GM12878 (cell line): ENCODE data around the gene NEUROD1. TPM values are rescaled to one million over a fixed set of nuclear protein-coding genes. Genes with fewer than 3 reads are reported as not detected.

Source experiments
- ATAC-seq: fragments of 200-7000 bp; cut with Tn5 transposase; 3 replicates; pipeline ENCODE4 v1.9.1; 2020; ENCODE audit warnings: mild to moderate bottlenecking, moderate library complexity
- BruUV-seq: library from RNA; stranded (reverse); fragments of 400-500 nt; replicated peaks from 2 replicates; lab custom pipeline; 2021; lab: Mats Ljungman, UMichigan
- CTCF ChIA-PET: fragments of 300-600 bp; sonication (Branson Sonifier 250); formaldehyde crosslinking; extraction: SDS; loops from one replicate; lab custom pipeline; 2021; ENCODE audit warnings: inconsistent platforms; lab: Yijun Ruan, JAX
- POLR2A ChIA-PET: fragments of 350-600 bp; formaldehyde crosslinking; extraction: SDS; loops from one replicate; lab custom pipeline; 2021; ENCODE audit warnings: inconsistent platforms; lab: Charles Lee
- RAD21 ChIA-PET: fragments of 300-600 bp; sonication (Branson Sonifier 250); formaldehyde crosslinking; loops from one replicate; lab custom pipeline; 2023; ENCODE audit warnings: antibody characterized with exemption; ENCODE audit not compliant: unreplicated experiment; lab: Charles Lee
- SMC1A ChIA-PET: fragments of 300-600 bp; sonication (Branson Sonifier 250); formaldehyde crosslinking; loops from one replicate; lab custom pipeline; 2023; ENCODE audit not compliant: unreplicated experiment, uncharacterized antibody; lab: Charles Lee
- DNase-seq: peaks from one replicate; pipeline ENCODE4 v3.0.0-alpha.2; 2011; ENCODE audit warnings: low read depth, low spot score
- FAIRE-seq: peaks from 3 replicates; lab custom pipeline; 2011; peaks lifted over from hg19 to GRCh38; lab: Jason Lieb, UNC
- H2AFZ ChIP-seq: 2 replicates; pipeline ENCODE4 v1.6.0; 2011; ENCODE audit warnings: low read depth, low read length, control low read depth; ENCODE audit not compliant: control insufficient read depth
- H3K27ac ChIP-seq: 2 replicates; pipeline ENCODE4 v1.5.1; 2011; ENCODE audit warnings: control low read depth; ENCODE audit not compliant: control insufficient read depth, insufficient read depth
- H3K27me3 ChIP-seq, 2 experiments: replicated peaks in 1 of 2; 2 replicates each; pipeline versions ENCODE4 v1.6.0 to v1.6.1; 2011; ENCODE audit warnings: low read length in 1 of 2; ENCODE audit not compliant: control insufficient read depth in 2 of 2, insufficient read depth in 2 of 2
- H3K36me3 ChIP-seq, 2 experiments: 2 replicates each; pipeline ENCODE4 v1.5.1; 2011; ENCODE audit warnings: low read length in 1 of 2; ENCODE audit not compliant: control insufficient read depth in 2 of 2, insufficient read depth in 2 of 2
- H3K4me1 ChIP-seq: 2 replicates; pipeline ENCODE4 v1.6.1; 2011; ENCODE audit warnings: mild to moderate bottlenecking, low read length, moderate library complexity, mixed read lengths; ENCODE audit not compliant: control insufficient read depth, insufficient read depth
- H3K4me2 ChIP-seq: 2 replicates; pipeline ENCODE4 v1.6.0; 2011; ENCODE audit warnings: control low read depth; ENCODE audit not compliant: control insufficient read depth, insufficient read depth
- H3K4me3 ChIP-seq: fragments of 200-600 bp; sonication (generic); 2 replicates; pipeline ENCODE4 v1.5.1; 2016
- H3K79me2 ChIP-seq: 2 replicates; pipeline ENCODE4 v1.6.0; 2011; ENCODE audit warnings: low read length; ENCODE audit not compliant: control insufficient read depth, insufficient read depth
- H3K9ac ChIP-seq: 2 replicates; pipeline ENCODE4 v1.8.0; 2011; ENCODE audit warnings: low read length, control low read depth, mixed read lengths; ENCODE audit not compliant: control insufficient read depth, insufficient read depth
- H3K9me3 ChIP-seq: replicated peaks from 3 replicates; pipeline ENCODE4 v1.5.1; 2011; ENCODE audit warnings: mild to moderate bottlenecking, low read length; ENCODE audit not compliant: control insufficient read depth, insufficient read depth
- H4K20me1 ChIP-seq: 2 replicates; pipeline ENCODE4 v1.6.0; 2011; ENCODE audit not compliant: control insufficient read depth, insufficient read depth
- BMI1 ChIP-seq: fragments of 450-650 bp; IDR thresholded peaks from 2 replicates; pipeline ENCODE4 v1.6.1; 2016; ENCODE audit warnings: mild to moderate bottlenecking, moderate library complexity, borderline replicate concordance
- EGR1 ChIP-seq, 2 experiments: IDR thresholded peaks; 1 replicate in 1 of 2; 2 replicates in 1 of 2; pipeline ENCODE4 v1.6.1; 2011 to 2012; ENCODE audit warnings: low read depth in 2 of 2, low read length in 2 of 2, borderline replicate concordance in 1 of 2, mild to moderate bottlenecking in 1 of 2, moderate library complexity in 1 of 2
- FOS ChIP-seq: IDR thresholded peaks from 3 replicates; pipeline ENCODE4 v1.6.1; 2011; ENCODE audit warnings: borderline replicate concordance; ENCODE audit not compliant: insufficient read length; ENCODE audit errors: extremely low read depth
- FOXM1 ChIP-seq: IDR thresholded peaks from 2 replicates; pipeline ENCODE4 v1.6.1; 2012; ENCODE audit warnings: low read depth, mild to moderate bottlenecking, inconsistent platforms, low read length, moderate library complexity
- IRF4 ChIP-seq: IDR thresholded peaks from 2 replicates; pipeline ENCODE4 v1.6.1; 2011; ENCODE audit warnings: low read depth, low read length
- NBN ChIP-seq: fragments of 450-650 bp; IDR thresholded peaks from 2 replicates; pipeline ENCODE4 v1.6.1; 2016
- PML ChIP-seq: IDR thresholded peaks from 2 replicates; pipeline ENCODE4 v1.6.1; 2012; ENCODE audit warnings: low read length, inconsistent platforms
- POLR2A ChIP-seq: IDR thresholded peaks from 2 replicates; pipeline ENCODE4 v1.6.1; 2011; ENCODE audit warnings: low read depth, mild to moderate bottlenecking, low read length
- POLR2AphosphoS2 ChIP-seq: IDR thresholded peaks from 2 replicates; pipeline ENCODE4 v1.6.1; 2011; ENCODE audit warnings: low read depth, mild to moderate bottlenecking, low read length, improper control_type of control experiment, moderate library complexity
- RELA ChIP-seq: fragments of 450-650 bp; IDR thresholded peaks from 2 replicates; pipeline ENCODE4 v1.8.0; 2014; ENCODE audit warnings: borderline replicate concordance; ENCODE audit not compliant: partially characterized antibody
- SMAD5 ChIP-seq: IDR thresholded peaks from 2 replicates; pipeline ENCODE4 v1.6.1; 2016; ENCODE audit warnings: antibody characterized with exemption, low read depth
- SREBF2 ChIP-seq: IDR thresholded peaks from 2 replicates; pipeline ENCODE4 v1.6.1; 2012; ENCODE audit warnings: mild to moderate bottlenecking, low read length
- STAT3 ChIP-seq: IDR thresholded peaks from 2 replicates; pipeline ENCODE4 v1.6.1; 2011; ENCODE audit warnings: low read depth, low read length, improper control_type of control experiment
- ZNF207 ChIP-seq: fragments of 450-650 bp; IDR thresholded peaks from 2 replicates; pipeline ENCODE4 v1.6.1; 2014; ENCODE audit warnings: antibody characterized with exemption, mild to moderate bottlenecking, borderline replicate concordance
- ZNF622 ChIP-seq: fragments of 450-650 bp; IDR thresholded peaks from 2 replicates; pipeline ENCODE4 v1.6.1; 2017; ENCODE audit warnings: mild to moderate bottlenecking, inconsistent platforms
- ZSCAN29 ChIP-seq: fragments of 450-650 bp; IDR thresholded peaks from 2 replicates; pipeline ENCODE4 v1.6.1; 2017; ENCODE audit warnings: mild to moderate bottlenecking, moderate library complexity
- WGBS: methylation state at CpG from one replicate; pipeline ENCODE4 v1.1.6; 2016; ENCODE audit warnings: low lambda C conversion rate; ENCODE audit not compliant: insufficient replicate concordance, insufficient coverage; ENCODE audit errors: missing lambda C conversion rate; 5-methylcytosine and 5-hydroxymethylcytosine counted together
- in situ Hi-C: fragments of 300-500 bp; cut with MboI; formaldehyde crosslinking; loops from 9 replicates; pipeline ENCODE4 v1.14.3; 2018; ENCODE audit warnings: mixed read lengths
- intact Hi-C: fragments of 100-400 bp; cut with micrococcal nuclease; formaldehyde crosslinking; loops from one replicate; pipeline ENCODE4 v1.14.2; 2022; ENCODE audit not compliant: unreplicated experiment
- polyA plus RNA-seq, 11 experiments: library from polyadenylated mRNA; depleted of rRNA in 4 of 11; unstranded in 6 of 11; stranded (reverse) in 5 of 11; fragments of >200 nt; fragmentation: Nextera tagmentation in 4 of 11; fragmentation: Illumina TruSeq in 1 of 11; extraction: Ambion mirVana in 4 of 11; extraction: Trizol in 1 of 11; gene quantifications; 1 replicate in 1 of 11; 2 replicates in 10 of 11; pipeline versions ENCODE4 v1.2.1 to v1.2.3, GENCODE V29; 2011 to 2016; ENCODE audit warnings: inconsistent platforms in 2 of 11, missing spikeins in 2 of 11, low read depth in 1 of 11
- total RNA-seq, 4 experiments: library from RNA; depleted of rRNA in 3 of 4; stranded (reverse); fragments of >200 nt in 3 of 4; fragmentation: Illumina TruSeq in 1 of 4; extraction: Trizol in 1 of 4; gene quantifications; 2 replicates each; pipeline versions ENCODE4 v1.2.1 to v1.2.3, GENCODE V29; 2013 to 2021
- TF ChIP-seq, protein P1 (sequence below): fragments of 450-650 bp; formaldehyde crosslinking; IDR thresholded peaks from 2 replicates; pipeline ENCODE4 v1.5.0; 2022; ENCODE audit warnings: mild to moderate bottlenecking, missing genetic modification characterization

The NEUROD1 gene
- total and polyA plus RNA-seq, 10 of the 15 experiments (the other 5 are each of a cell fraction or from before 2014, with no cell fraction given), result not detected

DNA sequence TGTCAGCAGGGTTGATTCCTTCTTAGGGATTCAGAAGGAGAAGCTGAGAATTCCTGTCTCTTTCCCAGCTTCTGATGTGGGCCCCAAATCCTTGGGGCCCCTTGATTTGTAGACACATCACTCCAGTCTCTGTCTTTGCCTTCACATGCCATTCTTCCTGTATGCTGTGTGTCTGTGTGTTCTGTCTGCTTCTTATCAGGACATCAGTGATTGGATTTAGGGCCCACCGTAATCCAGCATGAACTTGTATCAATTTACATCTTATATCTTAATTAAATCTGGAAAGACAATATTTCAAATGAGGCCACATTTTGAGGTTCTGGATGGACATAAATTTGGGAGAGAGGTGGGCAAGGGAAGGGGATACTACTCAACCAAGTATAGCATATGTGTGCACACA is 9.7 kb downstream of the NEUROD1 start:
- BruUV-seq, result no TSS peak
- Histone ChIP-seq H3K36me3 (no peaks in the 10 kb centered on the region), H2AFZ (no peak overlapping the region), H3K4me1 (peaks cover 9% of the 10 kb centered on the region), H3K9ac (no peak overlapping the region), H3K27me3 (no peaks in the 10 kb centered on the region), H3K9me3 (no peaks in the 10 kb centered on the region; the same call in 2 of the 3 replicates), H3K79me2 (no peaks in the 10 kb centered on the region), H4K20me1 (no peaks in the 10 kb centered on the region), H3K4me2 (no peak overlapping the region), H3K4me3 (no peak overlapping the region), H3K27ac (no peak overlapping the region)
- ChIA-PET POLR2A (no interaction called here), SMC1A (interaction anchor here (1.0 to 1.4 kb wide), 4 partner anchors 12 to 97 kb away, joined by 3 to 4 read pairs (median 4); no protein-coding TSS in a partner anchor), CTCF (interaction anchor here (1.0 kb wide), 1 partner anchor 97 kb away, joined by 5 read pairs; no protein-coding TSS in a partner anchor), RAD21 (no interaction called here)
- FAIRE-seq (no peak), ATAC-seq (no peak), DNase-seq (no peak)
- TF ChIP-seq FOXM1 (no peak), NBN (no peak), FOS (no peak)
- intact Hi-C loops, result no loop called here
- in situ Hi-C loops, result no loop called here
- 100% methylated on average over 1 of the region's 1 CpG for WGBS

- no peaks in the 10 kb centered on the region; the same call in 2 of the 3 replicates for H3K9me3 ChIP-seq
- ATAC-seq (no peak), DNase-seq (no peak), FAIRE-seq (no peak)
- 4% methylated on average over 1 of the region's 1 CpG for WGBS
- H3K4me1 ChIP-seq, result peaks cover 2% of the 10 kb centered on the region
- no peaks in the 10 kb centered on the region for H3K36me3 ChIP-seq
- CTCF ChIA-PET, result interaction anchor here (0.6 to 1.8 kb wide), 4 partner anchors 10 to 95 kb away, joined by 5 to 11 read pairs (median 5); partner anchors contain the start of gene CERKL
- in situ Hi-C loops (no loop called here), intact Hi-C loops (no loop called here)
- H3K4me3 ChIP-seq, result no peak overlapping the region
- no peak overlapping the region for H2AFZ ChIP-seq
- no peaks in the 10 kb centered on the region for H3K79me2 ChIP-seq
- RAD21 ChIA-PET, result interaction anchor here (0.9 to 2.1 kb wide), 2 partner anchors 94 to 96 kb away, joined by 3 to 5 read pairs; no protein-coding TSS in a partner anchor
- SMC1A ChIA-PET, result interaction anchor here (0.6 to 2.0 kb wide), 7 partner anchors 9 to 429 kb away, joined by 3 to 11 read pairs (median 3); no protein-coding TSS in a partner anchor
- no peak overlapping the region for H3K9ac ChIP-seq
- no peak overlapping the region for H3K4me2 ChIP-seq
- no peaks in the 10 kb centered on the region for H3K27me3 ChIP-seq
- no peak overlapping the region for H3K27ac ChIP-seq
- H4K20me1 ChIP-seq, result no peaks in the 10 kb centered on the region
- POLR2A ChIA-PET, result no interaction called here
- no TSS peak for BruUV-seq
- TF ChIP-seq STAT3 (no peak), POLR2AphosphoS2 (no peak), NBN (no peak), SMAD5 (no peak), RELA (no peak), ZSCAN29 (no peak), IRF4 (no peak), ZNF622 (no peak), ZNF207 (no peak), SREBF2 (no peak), PML (no peak), POLR2A (no peak), BMI1 (no peak), EGR1 (IDR thresholded peaks at IDR 0.05; ENCODE audit: borderline replicate concordance in 1 of 2, low read depth in 2 of 2, low read length in 2 of 2) (no peak)
- TF ChIP-seq, protein P1, sequence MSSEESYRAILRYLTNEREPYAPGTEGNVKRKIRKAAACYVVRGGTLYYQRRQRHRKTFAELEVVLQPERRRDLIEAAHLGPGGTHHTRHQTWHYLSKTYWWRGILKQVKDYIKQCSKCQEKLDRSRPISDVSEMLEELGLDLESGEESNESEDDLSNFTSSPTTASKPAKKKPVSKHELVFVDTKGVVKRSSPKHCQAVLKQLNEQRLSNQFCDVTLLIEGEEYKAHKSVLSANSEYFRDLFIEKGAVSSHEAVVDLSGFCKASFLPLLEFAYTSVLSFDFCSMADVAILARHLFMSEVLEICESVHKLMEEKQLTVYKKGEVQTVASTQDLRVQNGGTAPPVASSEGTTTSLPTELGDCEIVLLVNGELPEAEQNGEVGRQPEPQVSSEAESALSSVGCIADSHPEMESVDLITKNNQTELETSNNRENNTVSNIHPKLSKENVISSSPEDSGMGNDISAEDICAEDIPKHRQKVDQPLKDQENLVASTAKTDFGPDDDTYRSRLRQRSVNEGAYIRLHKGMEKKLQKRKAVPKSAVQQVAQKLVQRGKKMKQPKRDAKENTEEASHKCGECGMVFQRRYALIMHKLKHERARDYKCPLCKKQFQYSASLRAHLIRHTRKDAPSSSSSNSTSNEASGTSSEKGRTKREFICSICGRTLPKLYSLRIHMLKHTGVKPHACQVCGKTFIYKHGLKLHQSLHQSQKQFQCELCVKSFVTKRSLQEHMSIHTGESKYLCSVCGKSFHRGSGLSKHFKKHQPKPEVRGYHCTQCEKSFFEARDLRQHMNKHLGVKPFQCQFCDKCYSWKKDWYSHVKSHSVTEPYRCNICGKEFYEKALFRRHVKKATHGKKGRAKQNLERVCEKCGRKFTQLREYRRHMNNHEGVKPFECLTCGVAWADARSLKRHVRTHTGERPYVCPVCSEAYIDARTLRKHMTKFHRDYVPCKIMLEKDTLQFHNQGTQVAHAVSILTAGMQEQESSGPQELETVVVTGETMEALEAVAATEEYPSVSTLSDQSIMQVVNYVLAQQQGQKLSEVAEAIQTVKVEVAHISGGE, result no peak
Observed at GRCh38 chr2:181667234-181667633, 13.1 kb downstream of the NEUROD1 start.
